GM12874 (cell line): ENCODE measurements around the gene ATP8B4.

ENCODE experiments used
- CTCF ChIP-seq: IDR thresholded peaks from 2 replicates; pipeline ENCODE4 v1.5.1; 2011; ENCODE audit warnings: low read depth, mild to moderate bottlenecking, control low read depth, low read length, moderate library complexity; ENCODE audit not compliant: insufficient read depth

The ATP8B4 gene

DNA sequence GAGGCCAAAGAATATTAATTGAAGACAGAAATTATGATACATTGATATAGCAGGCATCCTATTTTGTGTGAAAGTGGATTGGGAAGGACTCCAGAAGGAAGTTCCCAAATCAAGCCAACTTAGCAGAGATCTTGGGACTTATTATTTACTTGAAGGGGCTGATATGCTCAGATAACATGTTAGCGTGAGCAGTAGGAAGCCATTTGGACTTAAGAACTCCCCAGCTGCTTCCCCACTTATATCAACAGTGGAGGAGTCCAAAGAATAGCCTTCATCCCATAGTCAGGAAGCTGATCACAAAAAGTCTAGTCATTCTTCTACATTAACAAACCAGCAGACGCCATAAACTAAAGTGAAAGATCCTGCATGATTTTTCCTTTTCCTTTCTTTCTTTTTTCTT is 200.0 kb downstream of the ATP8B4 start:
- no peak for TF ChIP-seq CTCF

DNA sequence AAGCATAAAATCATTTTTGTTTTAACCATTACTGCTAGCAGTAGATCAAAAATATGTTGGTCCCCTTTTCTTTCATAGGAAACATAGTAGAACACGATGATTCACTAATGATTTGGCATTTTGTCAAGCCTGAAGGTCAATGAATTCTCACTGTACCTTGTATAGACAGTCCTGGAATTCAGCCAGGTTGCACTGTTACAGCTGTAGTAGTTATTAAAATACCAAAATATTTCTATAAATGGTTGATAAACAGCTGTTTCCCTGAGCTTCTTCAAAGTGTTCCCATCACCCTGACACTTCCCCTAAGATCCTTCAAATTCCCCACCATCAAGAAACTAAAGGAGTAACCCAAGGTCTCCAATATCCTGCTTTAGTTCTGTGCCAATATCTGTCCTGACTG is 200.9 kb downstream of the ATP8B4 start:
- no peak for TF ChIP-seq CTCF

GRCh38 chr15:49916998-49917397 is 202.0 kb downstream of the ATP8B4 start:
- TF ChIP-seq CTCF: no peak

DNA sequence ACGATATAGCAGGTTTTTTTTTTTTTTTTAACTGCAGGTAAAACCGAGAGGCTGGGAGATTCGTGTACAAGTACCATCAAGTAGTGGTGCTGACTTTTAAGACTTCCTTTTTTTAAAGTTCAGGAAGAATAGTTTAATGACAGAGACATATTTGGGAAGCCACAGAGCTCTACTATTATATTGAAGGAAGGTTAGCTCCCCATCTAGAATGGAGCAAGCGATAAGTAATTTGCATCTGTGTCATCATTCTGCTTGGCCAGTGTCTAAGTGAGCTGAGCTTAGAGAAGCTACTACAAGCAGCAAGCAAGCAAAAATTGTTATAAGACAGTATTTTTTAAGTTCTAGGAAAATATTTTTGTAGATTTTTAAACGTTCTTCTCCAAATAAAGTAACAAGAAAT is 203.2 kb downstream of the ATP8B4 start:
- no peak for TF ChIP-seq CTCF

- no peak for TF ChIP-seq CTCF
Observed at GRCh38 chr15:49908933-49909295, 210.1 kb downstream of the ATP8B4 start.

DNA sequence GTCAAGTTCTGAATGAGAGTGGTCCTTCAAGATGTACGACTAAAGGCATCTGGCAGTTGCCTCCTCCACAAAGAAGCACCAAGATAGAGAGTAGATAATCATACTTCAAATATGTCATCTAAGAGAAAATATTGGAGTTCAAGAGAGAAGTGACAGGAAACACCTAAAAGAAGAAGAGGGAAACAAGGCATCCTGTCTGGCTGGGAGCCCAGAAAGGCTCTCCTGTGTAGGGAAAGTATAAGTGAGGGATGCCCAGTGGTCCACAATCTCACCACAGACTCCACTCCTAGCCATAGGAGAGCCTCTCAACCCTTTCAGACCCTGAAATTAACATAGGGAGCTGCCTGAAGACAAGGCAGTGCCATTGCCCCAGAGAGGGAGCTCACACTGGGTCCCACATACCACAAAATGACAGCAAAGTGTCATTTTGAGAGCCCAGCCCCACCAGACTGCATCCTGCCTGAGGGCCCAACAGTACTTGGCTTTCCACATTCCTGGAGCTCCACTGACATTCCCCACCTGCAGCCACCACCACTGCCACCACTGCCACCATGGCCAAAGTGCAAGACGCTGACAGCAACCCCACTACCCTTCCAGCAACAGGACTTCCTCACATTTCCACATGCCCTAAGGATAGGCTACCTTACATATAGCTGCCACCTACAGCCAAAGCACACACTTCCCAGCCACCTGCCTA is 210.6 kb downstream of the ATP8B4 start:
- no peak for TF ChIP-seq CTCF

GRCh38 chr15:49906966-49907365 is 212.1 kb downstream of the ATP8B4 start:
- TF ChIP-seq CTCF: no peak
